GM10266 (cell line): ENCODE data around the gene CCL4.

Experiments
- DNase-seq: peaks from one replicate; pipeline ENCODE4 v3.0.0; 2012; ENCODE audit errors: extremely low spot score
- CTCF ChIP-seq: IDR thresholded peaks from 2 replicates; pipeline ENCODE4 v1.5.1; 2012; ENCODE audit warnings: mild to moderate bottlenecking, low read depth; ENCODE audit not compliant: control insufficient read depth, insufficient read depth; ENCODE audit errors: missing control alignments

The CCL4 gene

DNA sequence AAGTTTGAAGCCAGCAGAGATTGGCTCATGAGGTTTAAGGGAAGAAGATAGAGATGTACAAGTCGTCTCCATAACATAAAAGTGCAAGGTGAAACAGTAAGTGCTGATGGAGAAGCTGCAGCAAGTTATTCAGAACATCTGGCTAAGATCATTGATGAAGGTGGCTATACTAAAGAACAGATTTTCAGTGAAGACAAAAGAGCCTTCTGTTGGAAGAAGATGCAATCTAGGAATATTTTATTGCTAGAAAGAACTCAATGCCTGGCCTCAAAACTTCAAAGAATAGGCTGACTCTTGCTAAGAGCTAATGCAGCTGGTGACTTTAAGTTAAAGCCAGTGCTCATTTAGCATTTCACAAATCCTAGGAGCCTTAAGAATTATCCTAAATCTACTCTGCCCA is 26.0 kb downstream of the CCL4 start:
- no peak for TF ChIP-seq CTCF
- no peak for DNase-seq

- no peak for TF ChIP-seq CTCF
- DNase-seq = no peak
Measured at GRCh38 chr17:36130346-36130745, 26.7 kb downstream of the CCL4 start.

- no peak for DNase-seq
- TF ChIP-seq CTCF = no peak
Measured at GRCh38 chr17:36131421-36131820, 27.8 kb downstream of the CCL4 start.

DNA sequence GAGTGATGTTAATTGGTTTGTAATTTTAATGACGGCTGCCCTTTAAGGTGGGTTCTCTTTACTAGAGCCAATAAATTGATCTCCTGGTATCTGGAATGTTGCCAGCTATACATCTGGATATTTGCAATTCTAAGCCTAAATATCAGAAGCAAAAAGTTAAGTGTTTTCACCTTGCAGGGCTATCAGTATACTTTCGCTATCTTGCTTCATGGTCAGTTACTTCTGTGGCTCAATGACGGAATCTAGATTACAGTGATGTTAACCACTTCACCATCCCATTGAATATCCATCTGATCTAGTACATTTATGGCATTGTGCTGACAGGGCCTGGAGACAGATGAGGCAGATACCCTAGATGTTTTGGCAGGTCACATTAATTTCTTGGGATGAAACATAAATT is 28.3 kb downstream of the CCL4 start:
- TF ChIP-seq CTCF = no peak
- DNase-seq = no peak

- DNase-seq = no peak
- TF ChIP-seq CTCF = no peak
Measured at GRCh38 chr17:36132421-36132831, 28.8 kb downstream of the CCL4 start.

DNA sequence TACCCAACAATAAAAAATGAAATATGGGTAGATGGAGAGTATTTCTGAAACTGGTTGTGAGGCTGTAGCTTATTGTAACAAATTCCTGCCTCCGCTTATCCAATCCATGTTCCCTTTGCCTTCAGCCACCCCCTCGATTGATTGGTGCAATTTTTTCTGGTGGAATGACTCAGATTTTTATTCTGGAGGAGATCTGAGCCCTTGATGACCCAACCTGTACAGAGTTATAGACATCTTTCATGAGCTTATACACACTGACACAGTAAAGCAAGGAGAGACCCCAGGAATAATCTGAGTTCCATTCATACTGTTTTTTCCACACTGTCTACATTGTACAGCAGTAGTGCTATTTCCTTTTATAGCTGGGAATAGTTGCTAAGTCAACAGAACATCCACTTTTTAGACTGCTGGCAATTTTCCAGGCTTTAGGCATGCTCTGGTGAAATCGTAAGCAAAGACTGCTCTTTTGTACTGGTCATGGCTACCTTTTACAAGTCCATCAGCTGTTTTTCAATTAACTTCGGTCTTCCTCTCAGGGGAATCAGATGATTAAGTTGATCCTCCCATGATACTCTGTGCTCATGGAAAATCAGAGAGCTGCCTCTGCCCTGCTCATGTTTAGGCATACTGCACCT is 30.1 kb downstream of the CCL4 start:
- DNase-seq = no peak
- TF ChIP-seq CTCF = no peak

DNA sequence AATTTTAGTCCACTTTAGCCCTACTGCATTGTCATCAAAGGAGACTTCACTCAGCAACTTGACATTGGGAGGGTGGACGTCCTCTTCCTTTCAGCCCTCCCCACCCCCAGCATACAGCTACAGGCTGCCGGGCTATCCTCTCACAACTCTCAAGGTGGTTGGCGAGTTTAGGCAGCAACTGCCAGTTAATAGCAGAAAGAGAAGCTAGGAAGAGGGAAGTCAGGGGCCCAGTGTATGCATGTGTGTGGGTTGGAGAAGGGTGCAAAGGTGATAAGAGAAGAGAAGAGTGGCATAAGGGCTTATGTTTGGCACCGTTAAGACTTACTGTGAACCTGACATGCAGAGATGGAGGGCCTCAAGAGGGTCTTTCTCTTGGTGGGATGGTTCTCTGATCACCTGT is 31.8 kb downstream of the CCL4 start:
- no peak for TF ChIP-seq CTCF
- DNase-seq = no peak
